VCaP (cell line): ENCODE results near the gene ARFGAP1.

ENCODE experiments used
- H3K27ac ChIP-seq: fragments of 450-650 bp; 2 replicates; pipeline ENCODE4 v1.5.1; 2017
- CTCF ChIP-seq: fragments of 450-650 bp; conservative IDR thresholded peaks from 2 replicates; pipeline ENCODE4 v1.5.1; 2017; ENCODE audit warnings: mild to moderate bottlenecking, moderate library complexity

The ARFGAP1 gene

GRCh38 chr20:63319164-63320040, 46.8 kb downstream of the ARFGAP1 start:
- no peak for TF ChIP-seq CTCF
- H3K27ac ChIP-seq, result no peak overlapping the region

DNA sequence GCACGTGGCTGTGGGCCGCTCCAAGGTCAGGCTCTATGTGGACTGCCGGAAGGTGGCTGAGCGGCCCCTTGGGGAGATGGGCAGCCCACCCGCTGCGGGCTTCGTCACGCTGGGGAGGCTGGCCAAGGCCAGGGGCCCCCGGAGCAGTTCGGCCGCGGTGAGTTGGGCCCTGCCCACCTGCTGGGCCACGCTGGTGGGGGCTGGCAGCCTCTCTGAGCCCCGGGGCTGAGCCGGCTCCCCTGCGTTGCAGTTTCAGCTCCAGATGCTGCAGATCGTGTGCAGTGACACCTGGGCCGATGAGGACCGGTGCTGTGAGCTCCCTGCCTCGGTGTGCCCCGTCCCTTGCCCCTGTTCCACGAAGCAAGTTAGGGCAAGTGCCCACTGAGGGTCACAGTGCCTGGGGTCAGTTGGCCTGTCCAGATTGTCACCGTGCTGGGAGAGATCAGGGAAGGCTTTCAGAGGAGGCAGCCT, 47.5 kb downstream of the ARFGAP1 start:
- H3K27ac ChIP-seq, result no peak overlapping the region
- no peak for TF ChIP-seq CTCF

DNA sequence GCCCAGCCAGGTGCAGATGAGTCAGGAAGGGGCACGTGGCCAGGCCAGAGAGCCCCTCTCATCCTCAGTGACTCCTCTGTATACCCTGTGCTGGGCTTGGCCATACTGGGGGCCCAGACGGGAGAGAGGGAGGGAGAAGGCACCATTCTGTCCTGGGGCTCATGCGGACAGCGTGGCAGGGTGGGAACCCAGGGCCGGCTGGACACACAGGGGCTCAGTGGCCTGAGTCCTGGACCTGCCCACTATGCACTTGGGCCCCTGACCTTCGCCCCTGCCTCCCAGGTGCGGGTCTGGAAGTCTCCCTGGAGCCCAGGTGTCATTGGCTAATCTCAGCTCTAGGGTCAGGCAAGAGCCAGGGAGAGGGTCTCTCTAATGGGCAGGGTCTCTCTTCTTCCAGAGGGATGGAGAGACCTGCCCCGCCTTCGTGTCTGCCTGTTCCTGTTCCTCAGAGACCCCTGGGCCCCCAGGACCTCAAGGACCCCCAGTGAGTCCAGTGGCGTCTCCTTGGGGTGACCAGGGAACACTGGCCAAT, 48.1 kb downstream of the ARFGAP1 start:
- no peak for TF ChIP-seq CTCF
- no peak overlapping the region for H3K27ac ChIP-seq

- no peak overlapping the region for H3K27ac ChIP-seq
- TF ChIP-seq CTCF, result no peak
Observed at GRCh38 chr20:63321148-63321831, 48.7 kb downstream of the ARFGAP1 start.

- H3K27ac ChIP-seq, result no peak overlapping the region
- no peak for TF ChIP-seq CTCF
Observed at GRCh38 chr20:63322146-63322932, 49.7 kb downstream of the ARFGAP1 start.

- no peak overlapping the region for H3K27ac ChIP-seq
- TF ChIP-seq CTCF, result no peak
Observed at GRCh38 chr20:63322933-63323273, 50.3 kb downstream of the ARFGAP1 start.
